8988T (cell line): Measurements from ENCODE around the gene DIPK1B.
"Not testable (repeated sequence)": the region's sequence is repeated elsewhere in the genome, so short reads cannot be mapped to it uniquely, and the experiment has no call there.

Experiments used
- DNase-seq: peaks from one replicate; pipeline ENCODE4 v3.0.0; 2011

The DIPK1B gene

GRCh38 chr9:136755302-136756133 is 43.1 kb downstream of the DIPK1B start:
- not testable (repeated sequence) for DNase-seq

GRCh38 chr9:136756134-136756438 is 43.7 kb downstream of the DIPK1B start:
- no peak for DNase-seq

- no peak for DNase-seq
Observed at GRCh38 chr9:136756836-136757235, 44.5 kb downstream of the DIPK1B start.

- DNase-seq: no peak
Observed at GRCh38 chr9:136757328-136757727, 45.0 kb downstream of the DIPK1B start.

GRCh38 chr9:136757751-136758140 is 45.4 kb downstream of the DIPK1B start:
- DNase-seq: no peak

- DNase-seq: no peak
Observed at GRCh38 chr9:136759001-136759400, 46.6 kb downstream of the DIPK1B start.

- no peak for DNase-seq
Observed at GRCh38 chr9:136759436-136760325, 47.3 kb downstream of the DIPK1B start.

- DNase-seq: no peak
Observed at GRCh38 chr9:136760424-136760823, 48.1 kb downstream of the DIPK1B start.

- not testable (repeated sequence) for DNase-seq
Observed at GRCh38 chr9:136760834-136761544, 48.6 kb downstream of the DIPK1B start.

- DNase-seq: no peak
Observed at GRCh38 chr9:136761545-136761981, 49.2 kb downstream of the DIPK1B start.

- DNase-seq: no peak
Observed at GRCh38 chr9:136762221-136762691, 49.9 kb downstream of the DIPK1B start.

GRCh38 chr9:136762915-136763648 is 50.7 kb downstream of the DIPK1B start:
- no peak for DNase-seq

- no peak for DNase-seq
Observed at GRCh38 chr9:136763649-136764035, 51.3 kb downstream of the DIPK1B start.

GRCh38 chr9:136764301-136764891 is 52.0 kb downstream of the DIPK1B start, which contains the start of gene LCN15:
Gene LCN15 (minus strand): TSS chr9:136764518. CDS start chr9:136764488, 30 bp downstream.
- no peak for DNase-seq

GRCh38 chr9:136765041-136765440 is 52.7 kb downstream of the DIPK1B start:
- no peak for DNase-seq

- DNase-seq: not testable (repeated sequence)
Observed at GRCh38 chr9:136765745-136766409, 53.5 kb downstream of the DIPK1B start.

GRCh38 chr9:136766410-136767120 is 54.2 kb downstream of the DIPK1B start:
- not testable (repeated sequence) for DNase-seq

GRCh38 chr9:136769710-136770191 is 57.4 kb downstream of the DIPK1B start:
- DNase-seq: peak; percentile 93

GRCh38 chr9:136771907-136772415 is 59.6 kb downstream of the DIPK1B start:
- DNase-seq: no peak

- peak; percentile 93 for DNase-seq
Observed at GRCh38 chr9:136773386-136774044, 61.1 kb downstream of the DIPK1B start.
